Left lung (tissue), 10 donors: Measurements from ENCODE around the gene RIOK1. TPM values are rescaled to one million over a fixed set of nuclear protein-coding genes. Genes with fewer than 3 reads are reported as not detected.

Source experiments
- ATAC-seq: fragments of 200-7000 bp; cut with Tn5 transposase; one replicate; pipeline ENCODE4 v1.9.1; 2020; ENCODE audit warnings: moderate library complexity
- DNase-seq, 4 donors: peaks; one replicate each; pipeline ENCODE4 v3.0.0-alpha.2; 2013 to 2020
- H3K27ac ChIP-seq, 2 donors: fragments of 200-600 bp; sonication (generic) in 1 of 2; one replicate each; pipeline versions ENCODE4 v1.5.0 to v1.8.0; 2020 to 2021
- H3K27me3 ChIP-seq, 2 donors: fragments of 200-600 bp; sonication (generic) in 1 of 2; one replicate each; pipeline versions ENCODE4 v1.5.0 to v1.8.0; 2020 to 2021
- H3K36me3 ChIP-seq, 2 donors: fragments of 200-600 bp; sonication (generic) in 1 of 2; one replicate each; pipeline versions ENCODE4 v1.5.0 to v1.8.0; 2020 to 2021
- H3K4me1 ChIP-seq, 2 donors: fragments of 200-600 bp; one replicate each; pipeline ENCODE4 v1.8.0; 2021
- H3K4me3 ChIP-seq, 2 donors: fragments of 200-600 bp; sonication (generic) in 1 of 2; one replicate each; pipeline versions ENCODE4 v1.5.0 to v1.8.0; 2020 to 2021; ENCODE audit warnings: mild to moderate bottlenecking in 1 of 2
- H3K9me3 ChIP-seq, 2 donors: fragments of 200-600 bp; sonication (generic) in 1 of 2; one replicate each; pipeline versions ENCODE4 v1.5.0 to v1.8.0; 2020 to 2021
- CTCF ChIP-seq, 2 donors: fragments of 200-600 bp; sonication (generic) in 1 of 2; IDR thresholded peaks; one replicate each; pipeline versions ENCODE4 v1.5.0 to v1.8.0; 2021; ENCODE audit warnings: antibody characterized with exemption in 2 of 2
- intact Hi-C, 2 donors: fragments of 100-400 bp; cut with DNase I; formaldehyde crosslinking; loops; one replicate each; pipeline versions ENCODE4 v1.11.2 to v1.14.2; 2022
- polyA plus RNA-seq, 6 donors: library from polyadenylated mRNA; unstranded; fragments of 120-200 nt; gene quantifications; one replicate each; pipeline ENCODE4 v1.2.1, GENCODE V29; 2013; ENCODE audit not compliant: insufficient read length in 6 of 6
- total RNA-seq, 2 donors: library from RNA; stranded (reverse); fragmentation: NEBNext Ultra II Directional; extraction: Animal tissue kit (Norgen Biotek cat#: 25700); gene quantifications; one replicate each; pipeline ENCODE4 v1.2.1, GENCODE V29; 2021
- donor health status: DM: no; HTN: yes; CAD: no.
- donor health status: DM: no; HTN: no; CAD: no.

The RIOK1 gene
- total and polyA plus RNA-seq, 8 donors: 15.0 to 38.3 (median 31.3) TPM

GRCh38 chr6:7391151-7391550 is 1.5 kb downstream of the RIOK1 start:
- TF ChIP-seq CTCF (IDR thresholded peaks at IDR 0.05): no peak
- intact Hi-C loops: loop anchor here in 1 of 2 donors (10.0 kb wide), 1 partner anchor 86 kb away; no protein-coding TSS in a partner anchor
- no peaks in the 10 kb centered on the region for H3K9me3 ChIP-seq
- no peak overlapping the region for H3K27ac ChIP-seq
- H3K4me1 ChIP-seq: peaks cover 7 to 28% of the 10 kb centered on the region in 2 donors
- DNase-seq: no peak
- no peak for ATAC-seq
- H3K27me3 ChIP-seq: no peaks in the 10 kb centered on the region
- H3K36me3 ChIP-seq: peaks cover 0 to 33% of the 10 kb centered on the region in 2 donors
- peak overlapping the region in 1 of 2 donors; percentile 83 for H3K4me3 ChIP-seq

GRCh38 chr6:7392402-7392801 is 2.8 kb downstream of the RIOK1 start:
- no peaks in the 10 kb centered on the region for H3K27me3 ChIP-seq
- H3K36me3 ChIP-seq: peaks cover 0 to 44% of the 10 kb centered on the region in 2 donors
- no peak overlapping the region for H3K27ac ChIP-seq
- no peak for DNase-seq
- no peak overlapping the region for H3K4me3 ChIP-seq
- peaks cover 7 to 28% of the 10 kb centered on the region in 2 donors for H3K4me1 ChIP-seq
- intact Hi-C loops: loop anchor here in 1 of 2 donors (10.0 kb wide), 1 partner anchor 88 kb away; no protein-coding TSS in a partner anchor
- TF ChIP-seq CTCF (IDR thresholded peaks at IDR 0.05): no peak
- ATAC-seq: no peak
- no peaks in the 10 kb centered on the region for H3K9me3 ChIP-seq

DNA sequence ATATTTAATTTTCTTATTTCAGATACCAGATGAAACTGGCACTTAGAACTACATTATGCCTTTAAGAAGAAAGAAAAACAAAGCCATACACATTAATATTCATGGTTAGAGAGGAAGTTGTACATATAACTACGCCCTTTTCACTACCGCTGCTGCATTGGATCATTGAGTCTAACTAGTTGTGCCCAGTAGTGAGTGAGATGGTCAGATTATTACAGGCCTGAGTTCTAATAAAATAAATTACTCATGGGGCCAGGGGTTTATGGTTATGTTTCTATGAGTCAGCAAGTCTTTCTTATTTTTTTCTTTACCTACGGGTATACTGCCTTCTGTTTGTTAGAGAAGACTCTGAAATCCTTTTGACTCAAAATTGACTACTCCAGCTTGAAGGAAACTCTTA is 11.5 kb downstream of the RIOK1 start:
- Histone ChIP-seq H3K4me3 (no peak overlapping the region), H3K27me3 (no peaks in the 10 kb centered on the region), H3K9me3 (no peaks in the 10 kb centered on the region), H3K4me1 (no peaks in the 10 kb centered on the region), H3K27ac (no peak overlapping the region), H3K36me3 (peaks cover 0 to 91% of the 10 kb centered on the region in 2 donors)
- TF ChIP-seq CTCF (IDR thresholded peaks at IDR 0.05): no peak
- intact Hi-C loops: no loop called here
- DNase-seq: no peak
- no peak for ATAC-seq

- H3K27me3 ChIP-seq: no peaks in the 10 kb centered on the region
- no peaks in the 10 kb centered on the region for H3K4me1 ChIP-seq
- ATAC-seq (peak; percentile 56), DNase-seq (no peak)
- intact Hi-C loops: no loop called here
- TF ChIP-seq CTCF (IDR thresholded peaks at IDR 0.05): no peak
- peaks cover 0 to 92% of the 10 kb centered on the region in 2 donors for H3K36me3 ChIP-seq
- H3K27ac ChIP-seq: peak overlapping the region in 1 of 2 donors; percentile 14
- H3K9me3 ChIP-seq: no peaks in the 10 kb centered on the region
- no peak overlapping the region for H3K4me3 ChIP-seq
Observed at GRCh38 chr6:7402716-7403115, 13.1 kb downstream of the RIOK1 start.

GRCh38 chr6:7404546-7404945 is 14.9 kb downstream of the RIOK1 start:
- ATAC-seq (no peak), DNase-seq (no peak)
- peaks cover 0 to 95% of the 10 kb centered on the region in 2 donors for H3K36me3 ChIP-seq
- H3K4me3 ChIP-seq: no peak overlapping the region
- H3K27ac ChIP-seq: no peak overlapping the region
- intact Hi-C loops: no loop called here
- TF ChIP-seq CTCF (IDR thresholded peaks at IDR 0.05): no peak
- H3K4me1 ChIP-seq: no peaks in the 10 kb centered on the region
- no peaks in the 10 kb centered on the region for H3K27me3 ChIP-seq
- H3K9me3 ChIP-seq: no peaks in the 10 kb centered on the region
